Heart right ventricle (tissue), 16 donors: ENCODE data around the gene WNT4. TPM values are rescaled to one million over a fixed set of nuclear protein-coding genes. Genes with fewer than 3 reads are reported as not detected.

Source experiments
- ATAC-seq, 8 donors: fragments of 200-7000 bp; cut with Tn5 transposase; one replicate each; pipeline ENCODE4 v1.9.1; 2020; ENCODE audit warnings: mild to moderate bottlenecking in 8 of 8, moderate library complexity in 8 of 8, moderate number of reproducible peaks in 1 of 8
- DNase-seq, 2 donors: peaks; one replicate each; pipeline ENCODE4 v3.0.0-alpha.2; 2020
- H3K27ac ChIP-seq, 10 donors: fragments of 200-600 bp; sonication (generic) in 2 of 10; one replicate each; pipeline versions ENCODE4 v1.5.0 to v1.8.0; 2020 to 2022; ENCODE audit warnings: mild to moderate bottlenecking in 3 of 10
- H3K27me3 ChIP-seq, 7 donors: fragments of 200-600 bp; one replicate each; pipeline ENCODE4 v1.8.0; 2021 to 2022; ENCODE audit warnings: mild to moderate bottlenecking in 2 of 7
- H3K36me3 ChIP-seq, 9 donors: fragments of 200-600 bp; sonication (generic) in 1 of 9; one replicate each; pipeline versions ENCODE4 v1.5.0 to v1.8.0; 2020 to 2022; ENCODE audit warnings: mild to moderate bottlenecking in 2 of 9
- H3K4me1 ChIP-seq, 9 donors: fragments of 200-600 bp; sonication (generic) in 1 of 9; one replicate each; pipeline versions ENCODE4 v1.5.0 to v1.8.0; 2020 to 2022; ENCODE audit warnings: mild to moderate bottlenecking in 4 of 9
- H3K4me3 ChIP-seq, 10 donors: fragments of 200-600 bp; sonication (generic) in 2 of 10; one replicate each; pipeline versions ENCODE4 v1.5.0 to v1.8.0; 2020 to 2022; ENCODE audit warnings: mild to moderate bottlenecking in 7 of 10, moderate library complexity in 2 of 10
- H3K9me3 ChIP-seq, 11 donors: fragments of 200-600 bp in 10 of 11; sonication (generic) in 2 of 11; one replicate each; pipeline versions ENCODE4 v1.5.0 to v1.8.0; 2013 to 2022; ENCODE audit warnings: mild to moderate bottlenecking in 2 of 11, control low read depth in 1 of 11, moderate library complexity in 1 of 11
- CTCF ChIP-seq, 9 donors: fragments of 200-600 bp; sonication (generic) in 2 of 9; IDR thresholded peaks; one replicate each; pipeline versions ENCODE4 v1.5.0 to v1.8.0; 2021 to 2022; ENCODE audit warnings: antibody characterized with exemption in 9 of 9, mild to moderate bottlenecking in 5 of 9, moderate library complexity in 1 of 9
- WGBS, 2 donors: extraction: QIAGEN DNeasy Blood & Tissue Kit; methylation state at CpG; one replicate each; pipeline ENCODE4 v1.1.7; 2013; ENCODE audit warnings: inconsistent platforms in 1 of 2; 5-methylcytosine and 5-hydroxymethylcytosine counted together
- intact Hi-C, 10 donors: fragments of 100-400 bp; cut with DNase I; formaldehyde crosslinking; loops; one replicate each; pipeline versions ENCODE4 v1.11.1 to v1.14.2; 2022
- polyA plus RNA-seq, 2 donors: library from polyadenylated mRNA; stranded (reverse); fragments of 200-250 nt; gene quantifications; one replicate each; pipeline ENCODE4 v1.2.3, GENCODE V29; 2013
- total RNA-seq, 10 donors: library from RNA; stranded (reverse); fragmentation: NEBNext Ultra II Directional in 3 of 10; extraction: Animal tissue kit (Norgen Biotek cat#: 25700) in 3 of 10; gene quantifications; one replicate each; pipeline versions ENCODE4 v1.2.1 to v1.2.4, GENCODE V29; 2021 to 2023
- donor health status: Arrhythmogenic right ventricular cardiomyopathy.
- donor health status: ischemic (EF 13 %, LVEDD 7.1; RV severe dilation, severe dysfunction).
- donor health status: healthy with polysubstance abuse.
- donor health status: DM: no; HTN: yes; CAD: no.
- donor health status: DM: no; HTN: no; CAD: no.
- donor health status: ischemic (EF 25% LVEDD 6.9; RV normal size, moderate dysfunction).
- donor health status: ischemic (EF 25% LVEDD 5.7; RV mildly dilated, moderate dysfunction).
- donor health status: healthy.
- donor health status: DM: yes; HTN: yes; CAD: no.
- donor health status: Ischemic cardiomyopathy.
- donor health status: ischemic (EF 35%, LVEDD 5.7; RV mildly dilated, moderate dysfunction).
- donor health status: nonischemic (EF 11% LVEDD 7.7; RV severe dilation, severe dysfunction).
- donor health status: DM: yes; HTN: yes; CAD: no.
- donor health status: PGD.
- donor health status: ischemic (EF 29% LVEDD 5.4; RV normal size, mild dysfunction).
- donor health status: nonischemic (EF 23%, LVEDD 6.1; RV moderate dilation, normal function).

The WNT4 gene
- total and polyA plus RNA-seq, 12 donors: 0.06 to 0.16 TPM; not detected in 10

GRCh38 chr1:22168412-22168973 is 25.6 kb upstream of the WNT4 start:
- no peak for ATAC-seq
- Histone ChIP-seq H3K27me3 (peaks cover 0 to 15% (median 3%) of the 10 kb centered on the region in 7 donors), H3K27ac (no peak overlapping the region), H3K36me3 (no peaks in the 10 kb centered on the region), H3K4me3 (no peak overlapping the region), H3K4me1 (peaks cover 0 to 5% (median 0%) of the 10 kb centered on the region in 9 donors), H3K9me3 (no peaks in the 10 kb centered on the region)
- no peak for DNase-seq
- intact Hi-C loops: no loop called here
- 39 to 43% methylated on average over 4 of the region's 4 CpGs for WGBS, 2 donors
- TF ChIP-seq CTCF (IDR thresholded peaks at IDR 0.05): no peak

GRCh38 chr1:22166439-22166838 is 23.5 kb upstream of the WNT4 start:
- 94 to 100% methylated on average over 1 of the region's 1 CpG for WGBS, 2 donors
- H3K4me3 ChIP-seq: no peak overlapping the region
- H3K4me1 ChIP-seq: peaks cover 0 to 6% (median 0%) of the 10 kb centered on the region in 9 donors
- DNase-seq (no peak), ATAC-seq (no peak)
- intact Hi-C loops: no loop called here
- H3K9me3 ChIP-seq: no peaks in the 10 kb centered on the region
- H3K27ac ChIP-seq: no peak overlapping the region
- H3K27me3 ChIP-seq: peaks cover 0 to 15% (median 0%) of the 10 kb centered on the region in 7 donors
- no peak for TF ChIP-seq CTCF (IDR thresholded peaks at IDR 0.05)
- H3K36me3 ChIP-seq: no peaks in the 10 kb centered on the region

- intact Hi-C loops: no loop called here
- Histone ChIP-seq H3K4me3 (no peak overlapping the region), H3K27me3 (peaks cover 0 to 15% (median 0%) of the 10 kb centered on the region in 7 donors), H3K4me1 (peaks cover 0 to 6% (median 0%) of the 10 kb centered on the region in 9 donors), H3K9me3 (no peaks in the 10 kb centered on the region), H3K27ac (no peak overlapping the region), H3K36me3 (no peaks in the 10 kb centered on the region)
- ATAC-seq: no peak
- 84% methylated on average over 14 of the region's 14 CpGs for WGBS, 2 donors
- no peak for DNase-seq
- TF ChIP-seq CTCF (IDR thresholded peaks at IDR 0.05): no peak
Measured at GRCh38 chr1:22164841-22165808, 22.2 kb upstream of the WNT4 start.

GRCh38 chr1:22163564-22163963 is 20.7 kb upstream of the WNT4 start:
- Histone ChIP-seq H3K27ac (no peak overlapping the region), H3K27me3 (peaks cover 0 to 11% (median 0%) of the 10 kb centered on the region in 7 donors), H3K9me3 (no peaks in the 10 kb centered on the region), H3K4me1 (peaks cover 0 to 6% (median 0%) of the 10 kb centered on the region in 9 donors), H3K4me3 (no peak overlapping the region), H3K36me3 (no peaks in the 10 kb centered on the region)
- intact Hi-C loops: no loop called here
- 58 to 75% methylated on average over 6 of the region's 6 CpGs for WGBS, 2 donors
- TF ChIP-seq CTCF (IDR thresholded peaks at IDR 0.05): no peak
- DNase-seq: no peak
- peak in 7 of 8 donors; percentile 29 to 57 (median 39) for ATAC-seq
